Upper lobe of left lung (tissue), 4 donors: Measurements from ENCODE around the gene ADGRV1.

ENCODE experiments used
- POLR2A ChIP-seq, 4 donors: fragments of 450-650 bp; IDR thresholded peaks; one replicate each; pipeline ENCODE4 v1.5.1; 2016 to 2017; ENCODE audit warnings: antibody characterized with exemption in 4 of 4, mild to moderate bottlenecking in 2 of 4
- POLR2AphosphoS5 ChIP-seq, 2 donors: sonication (generic); formaldehyde crosslinking; IDR thresholded peaks; one replicate each; pipeline ENCODE4 v1.5.1; 2017; ENCODE audit warnings: antibody characterized with exemption in 2 of 2
- TF ChIP-seq, protein P1 (sequence below), 6 experiments: fragments of 450-650 bp in 4 of 6; fragments of 200-600 bp in 2 of 6; sonication (generic) in 2 of 6; IDR thresholded peaks; one replicate each; pipeline ENCODE4 v1.5.1; 2016 to 2019; ENCODE audit warnings: antibody characterized with exemption in 6 of 6

DNA sequence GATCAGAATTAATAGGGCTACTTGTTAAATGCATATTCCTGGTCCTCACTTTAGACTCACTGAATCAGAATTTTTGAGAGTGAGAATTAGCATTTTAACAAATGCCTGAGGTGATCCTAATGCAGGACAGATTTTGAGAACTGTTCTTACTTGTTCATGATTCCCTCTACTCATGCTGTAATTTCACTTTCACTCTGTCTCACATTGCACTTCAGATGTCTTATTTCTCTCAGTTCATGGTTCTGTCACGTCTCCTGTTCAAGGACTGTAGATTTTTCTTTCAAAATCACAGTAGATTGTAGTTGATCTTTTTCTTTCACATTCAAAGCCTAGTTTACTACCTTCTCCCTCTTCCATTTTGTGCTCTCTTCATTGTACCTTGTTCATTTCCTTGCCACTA, 54.3 kb downstream of the ADGRV1 start:
- TF ChIP-seq, protein P1, sequence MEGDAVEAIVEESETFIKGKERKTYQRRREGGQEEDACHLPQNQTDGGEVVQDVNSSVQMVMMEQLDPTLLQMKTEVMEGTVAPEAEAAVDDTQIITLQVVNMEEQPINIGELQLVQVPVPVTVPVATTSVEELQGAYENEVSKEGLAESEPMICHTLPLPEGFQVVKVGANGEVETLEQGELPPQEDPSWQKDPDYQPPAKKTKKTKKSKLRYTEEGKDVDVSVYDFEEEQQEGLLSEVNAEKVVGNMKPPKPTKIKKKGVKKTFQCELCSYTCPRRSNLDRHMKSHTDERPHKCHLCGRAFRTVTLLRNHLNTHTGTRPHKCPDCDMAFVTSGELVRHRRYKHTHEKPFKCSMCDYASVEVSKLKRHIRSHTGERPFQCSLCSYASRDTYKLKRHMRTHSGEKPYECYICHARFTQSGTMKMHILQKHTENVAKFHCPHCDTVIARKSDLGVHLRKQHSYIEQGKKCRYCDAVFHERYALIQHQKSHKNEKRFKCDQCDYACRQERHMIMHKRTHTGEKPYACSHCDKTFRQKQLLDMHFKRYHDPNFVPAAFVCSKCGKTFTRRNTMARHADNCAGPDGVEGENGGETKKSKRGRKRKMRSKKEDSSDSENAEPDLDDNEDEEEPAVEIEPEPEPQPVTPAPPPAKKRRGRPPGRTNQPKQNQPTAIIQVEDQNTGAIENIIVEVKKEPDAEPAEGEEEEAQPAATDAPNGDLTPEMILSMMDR (IDR thresholded peaks at IDR 0.05), result no peak
- TF ChIP-seq POLR2A (IDR thresholded peaks at IDR 0.05) (no peak), POLR2AphosphoS5 (IDR thresholded peaks at IDR 0.05) (no peak)
